GM21786 (cell line): ENCODE results near the gene C12orf75.
"Not testable (repeated sequence)": the region's sequence is repeated elsewhere in the genome, so short reads cannot be mapped to it uniquely, and the experiment has no call there.

Source experiments
- ATAC-seq: cut with Tn5 transposase; IDR thresholded peaks from one replicate; pipeline ENCODE4 v1.9.1; 2021; ENCODE audit not compliant: unreplicated experiment

Gene C12orf75

DNA sequence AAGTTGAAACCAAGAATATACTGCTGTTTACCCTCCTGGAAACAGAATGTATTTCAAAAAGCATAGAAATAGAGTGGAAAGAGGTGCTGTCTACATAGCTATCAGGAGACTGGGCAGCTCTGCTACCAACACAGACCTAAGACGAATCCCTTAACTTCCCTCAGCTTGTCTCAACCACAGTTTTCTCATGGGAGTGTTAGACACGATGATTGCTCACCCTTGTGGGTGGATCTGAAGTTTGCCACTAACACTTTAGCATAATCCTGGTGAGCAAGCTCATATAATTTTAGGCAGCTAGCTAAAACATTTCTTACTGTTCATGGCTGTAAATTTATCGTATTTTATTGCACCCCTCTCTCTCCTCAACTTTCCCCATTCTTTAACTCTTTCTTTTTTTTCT, 38.5 kb downstream of the C12orf75 start:
- no peak for ATAC-seq

- ATAC-seq = no peak
Measured at GRCh38 chr12:105374303-105374702, 43.8 kb downstream of the C12orf75 start.

GRCh38 chr12:105377077-105377476, 46.6 kb downstream of the C12orf75 start:
- ATAC-seq = no peak

- ATAC-seq = no peak
Measured at GRCh38 chr12:105378911-105379310, 48.4 kb downstream of the C12orf75 start.

DNA sequence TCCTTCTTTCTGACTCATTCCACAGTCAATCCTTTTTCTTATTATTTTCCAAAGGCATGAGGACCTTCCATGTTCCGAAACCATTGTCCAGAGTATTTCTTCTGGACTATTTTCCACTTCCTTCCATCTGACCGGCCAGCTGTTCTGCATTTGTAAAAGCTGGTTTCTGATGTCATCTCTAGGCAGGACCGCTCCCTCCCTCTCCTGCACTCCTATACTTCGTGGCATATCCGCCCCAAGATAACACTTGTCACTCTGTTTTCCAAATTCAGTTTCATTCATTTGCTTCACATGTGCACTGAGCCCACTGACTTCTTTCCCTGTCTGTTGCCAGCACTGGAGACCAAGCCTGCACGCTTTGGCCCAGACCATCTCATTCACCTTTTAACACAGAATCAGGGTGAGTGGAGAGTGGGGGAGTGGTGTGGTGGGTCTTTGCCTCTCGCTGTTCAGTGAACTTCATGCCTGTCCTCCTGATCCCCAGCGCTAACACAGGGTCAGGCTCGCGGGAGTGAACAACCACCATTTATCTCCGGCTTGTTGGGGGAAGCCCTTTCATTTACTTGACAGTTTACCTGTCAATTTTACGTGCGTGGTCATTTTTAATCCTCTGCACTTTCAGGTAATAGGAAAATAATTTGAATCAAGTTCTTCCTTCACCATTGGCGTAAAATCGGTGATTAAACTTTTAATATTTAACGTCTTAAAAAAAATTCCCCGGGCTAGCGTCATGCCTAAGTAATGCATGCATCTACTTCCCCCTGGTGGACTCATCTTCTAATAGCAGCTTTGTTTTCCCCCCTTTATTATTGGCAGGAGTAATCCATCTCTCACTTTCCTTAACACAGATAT, 52.5 kb downstream of the C12orf75 start:
- ATAC-seq = no peak

- no peak for ATAC-seq
Measured at GRCh38 chr12:105384220-105384619, 53.7 kb downstream of the C12orf75 start.

DNA sequence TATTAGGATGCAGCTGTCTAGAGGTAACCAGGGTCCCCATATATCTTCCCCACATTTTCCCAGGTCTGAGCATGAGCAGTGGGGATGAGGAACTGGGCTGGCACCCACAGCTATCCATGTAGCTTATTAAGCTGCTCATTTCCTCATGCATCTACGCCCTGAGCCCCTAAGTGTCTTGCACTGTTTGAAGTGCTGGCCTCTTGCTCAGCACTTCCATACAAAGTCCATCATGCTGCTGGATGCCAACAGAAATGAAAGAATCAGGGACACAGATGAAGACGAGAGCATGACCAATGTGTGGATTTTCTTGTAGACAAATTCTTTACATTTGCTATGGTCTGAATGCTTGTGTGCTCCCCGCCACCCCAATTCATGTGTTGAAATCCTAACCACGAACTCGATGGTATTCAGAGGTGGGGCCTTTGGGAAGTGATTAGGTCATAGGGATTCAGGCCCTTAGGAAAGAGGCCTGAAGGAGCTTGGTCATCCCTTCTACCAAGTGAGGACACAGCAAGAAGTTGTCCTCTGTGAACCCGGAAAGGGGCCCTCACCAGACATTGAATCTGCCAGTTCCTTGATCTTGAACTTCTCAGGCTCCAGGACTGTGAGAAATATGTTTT, 54.5 kb downstream of the C12orf75 start:
- no peak for ATAC-seq

DNA sequence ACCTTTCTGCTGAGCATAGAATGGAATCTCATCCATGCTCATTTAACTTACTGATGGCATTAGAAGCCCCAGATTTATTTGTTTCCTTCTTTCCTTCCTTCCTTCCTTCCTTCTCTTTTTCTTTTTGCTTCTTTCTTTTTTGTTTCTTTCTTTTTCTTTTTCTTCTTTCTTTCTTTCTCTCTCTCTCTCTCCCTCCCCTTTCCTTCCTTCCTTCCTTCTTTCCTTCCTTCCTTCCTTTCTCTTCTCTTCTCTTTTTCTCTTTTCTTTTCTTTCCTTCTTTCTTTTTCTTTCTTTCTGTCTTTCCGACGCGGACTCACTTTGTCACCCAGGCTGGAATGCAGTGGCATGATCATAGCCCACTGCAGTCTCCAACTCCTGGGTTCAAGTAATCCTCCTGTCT, 55.9 kb downstream of the C12orf75 start:
- no peak for ATAC-seq

DNA sequence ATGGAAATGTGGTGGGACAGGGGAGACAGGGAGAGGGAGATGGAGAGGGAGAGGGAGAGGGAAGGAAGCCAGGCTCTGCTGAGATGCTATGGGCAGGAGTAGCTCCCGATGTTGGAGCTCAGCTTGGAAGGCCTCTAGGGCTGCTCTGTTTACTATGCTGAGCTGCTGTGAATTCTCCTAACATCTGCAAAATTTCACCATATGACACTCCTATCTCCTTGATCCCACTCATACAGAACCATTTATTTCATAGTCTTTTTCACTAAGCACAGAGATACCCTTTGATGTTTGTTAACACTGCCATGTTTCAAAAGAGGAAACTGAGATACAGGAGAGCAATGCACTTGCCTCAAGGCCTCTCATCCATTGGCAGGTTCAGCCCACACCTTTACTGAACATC, 60.7 kb downstream of the C12orf75 start:
- no peak for ATAC-seq

DNA sequence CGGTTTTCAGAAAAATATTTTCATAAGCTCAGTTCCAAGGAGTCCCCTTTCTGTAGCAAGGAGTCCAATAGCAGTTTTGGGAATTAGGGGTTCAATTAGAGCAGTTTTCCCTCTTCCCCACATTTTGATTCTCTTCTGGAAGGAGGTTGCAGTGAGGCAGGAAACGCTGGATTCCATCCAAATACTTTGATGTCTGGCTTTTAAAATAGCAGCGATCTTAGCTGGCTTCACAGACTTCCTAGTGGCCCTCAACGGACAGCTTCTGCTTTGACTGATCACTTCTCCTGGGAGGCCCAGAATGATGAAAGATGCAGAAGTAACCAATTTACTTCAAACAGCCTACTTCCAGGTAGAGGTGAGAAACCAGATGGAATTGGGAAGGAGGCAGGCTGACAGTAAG, 63.1 kb downstream of the C12orf75 start:
- ATAC-seq = no peak

GRCh38 chr12:105396024-105396423, 65.5 kb downstream of the C12orf75 start:
- ATAC-seq = no peak

GRCh38 chr12:105396983-105397382, 66.5 kb downstream of the C12orf75 start:
- ATAC-seq = no peak

- no peak for ATAC-seq
Measured at GRCh38 chr12:105398930-105399329, 68.4 kb downstream of the C12orf75 start.

DNA sequence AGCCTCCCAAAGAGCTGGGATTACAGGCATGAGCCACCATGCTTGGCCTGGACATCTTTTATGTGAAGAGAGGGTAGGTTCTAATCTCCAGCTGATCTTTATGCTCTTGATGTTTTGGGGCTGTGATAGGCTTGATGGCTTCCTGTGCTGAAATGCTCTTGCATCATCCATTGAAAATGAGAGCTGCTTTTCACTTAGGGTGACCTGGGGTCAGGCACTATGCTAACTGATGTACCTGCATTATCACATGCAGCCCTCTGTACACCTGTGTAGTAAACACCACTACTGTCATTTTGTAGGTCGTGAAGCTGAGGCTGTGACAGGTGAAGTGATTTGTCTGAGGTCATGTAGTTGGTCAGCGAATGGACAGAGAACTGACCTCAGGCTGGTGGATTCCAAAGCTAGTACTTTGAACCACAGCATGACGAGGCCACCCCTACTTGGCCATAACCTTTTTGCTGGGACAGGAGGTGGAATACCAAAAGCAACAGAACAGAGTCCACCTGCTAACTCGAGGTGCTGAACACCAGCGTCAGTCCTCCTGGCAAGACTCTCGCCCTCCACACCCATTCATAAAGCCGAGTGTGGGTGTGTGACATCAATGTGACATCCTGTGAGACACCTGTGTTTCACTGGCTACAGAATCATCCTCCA, 69.1 kb downstream of the C12orf75 start:
- no peak for ATAC-seq

DNA sequence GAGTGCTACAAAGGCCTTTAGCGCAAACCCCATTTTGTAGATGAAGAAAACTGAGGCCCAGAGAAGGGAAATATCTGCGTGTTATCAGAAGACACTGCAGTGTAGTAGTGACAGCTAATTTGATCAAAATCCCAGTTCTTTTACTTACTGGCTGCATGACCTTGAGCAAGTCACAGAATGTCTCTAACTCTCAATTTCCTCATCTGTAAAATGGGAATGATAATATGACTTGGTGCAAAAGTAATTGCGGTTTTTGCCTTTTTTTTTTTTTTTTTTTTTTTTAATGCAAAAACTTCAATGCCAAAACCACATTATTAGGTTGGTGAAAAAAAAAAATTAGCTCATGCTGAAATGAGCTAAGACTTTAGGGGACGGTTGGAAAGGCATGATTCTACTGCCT, 69.7 kb downstream of the C12orf75 start:
- no peak for ATAC-seq

DNA sequence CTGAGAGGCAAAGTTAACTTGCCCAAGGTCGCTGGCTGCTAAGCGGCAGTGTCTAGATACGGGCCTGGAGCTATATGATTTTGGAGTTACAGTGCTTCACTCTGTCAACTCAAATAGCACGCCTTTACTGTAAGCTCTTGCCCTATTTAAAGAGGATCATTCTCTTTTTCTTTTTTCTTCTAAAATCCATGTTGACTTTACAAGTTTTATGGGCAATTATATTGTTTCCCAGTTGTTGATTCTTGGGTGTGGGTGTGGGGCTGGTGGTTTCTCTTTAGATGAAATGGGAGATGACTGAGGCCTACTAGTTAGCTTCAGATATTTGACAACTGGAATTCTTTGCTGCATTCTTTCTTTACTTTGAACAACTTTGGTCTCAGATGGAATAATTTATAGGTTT, 70.7 kb downstream of the C12orf75 start:
- ATAC-seq = no peak

GRCh38 chr12:105402366-105402765, 71.9 kb downstream of the C12orf75 start:
- ATAC-seq = no peak

- ATAC-seq = no peak
Measured at GRCh38 chr12:105403095-105403494, 72.6 kb downstream of the C12orf75 start.

GRCh38 chr12:105404134-105404533, 73.6 kb downstream of the C12orf75 start:
- not testable (repeated sequence) for ATAC-seq

DNA sequence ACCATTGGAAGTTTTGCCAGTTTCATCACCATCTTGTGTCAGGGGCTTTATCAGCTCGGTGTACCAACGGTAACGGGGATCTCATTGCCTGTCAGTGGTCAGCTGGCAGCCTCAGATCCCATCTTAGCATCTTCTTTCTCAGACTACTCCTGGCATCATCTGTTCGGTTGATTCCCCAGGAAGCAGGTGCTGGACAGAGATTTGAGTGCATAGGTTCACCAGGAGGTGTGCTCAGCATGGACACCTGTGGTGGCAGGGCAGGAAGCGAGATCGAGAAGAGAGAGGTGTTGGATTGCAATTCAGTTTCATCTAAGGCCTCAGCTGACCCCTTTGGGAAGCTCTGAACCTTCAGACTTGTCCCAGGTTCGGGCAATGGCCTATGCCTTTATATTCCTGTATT, 76.0 kb downstream of the C12orf75 start:
- no peak for ATAC-seq

DNA sequence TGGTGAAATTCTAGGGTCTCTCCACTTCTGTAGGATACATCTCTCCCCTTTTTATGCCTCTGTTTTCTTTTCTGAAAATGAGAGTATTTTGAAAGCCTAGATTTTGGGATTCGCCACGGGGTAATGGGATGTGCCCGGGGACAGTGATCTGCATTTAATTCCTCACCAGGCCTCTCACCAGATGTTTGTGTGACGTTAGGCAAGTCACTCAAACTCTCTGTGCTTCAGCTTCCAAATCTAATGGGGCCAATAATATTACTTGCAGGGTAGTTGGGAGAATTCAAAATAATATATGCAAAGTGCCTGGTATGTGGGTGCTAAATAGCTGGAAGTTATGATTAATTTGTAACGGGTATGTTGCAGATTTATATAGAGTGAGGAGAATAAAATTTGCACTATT, 78.8 kb downstream of the C12orf75 start:
- no peak for ATAC-seq
